SK-N-SH (cell line): Measurements from ENCODE around the gene ZNF385C.

Experiments
- CTCF ChIP-seq: fragments of 200-600 bp; sonication (generic); IDR thresholded peaks from 2 replicates; pipeline ENCODE4 v1.6.1; 2017; ENCODE audit warnings: antibody characterized with exemption, mild to moderate bottlenecking, moderate library complexity
- EP300 ChIP-seq, 2 experiments: IDR thresholded peaks; 2 replicates each; pipeline versions ENCODE4 v1.4.0 to v1.6.1; 2012; ENCODE audit warnings: borderline replicate concordance in 1 of 2, low read depth in 1 of 2, low read length in 1 of 2
- EZH2phosphoT487 ChIP-seq: fragments of 200-600 bp; sonication (generic); IDR thresholded peaks from 2 replicates; pipeline ENCODE4 v1.6.1; 2017; ENCODE audit warnings: low read depth, mixed run types, mild to moderate bottlenecking, antibody characterized with exemption, moderate library complexity, borderline replicate concordance
- GABPA ChIP-seq: IDR thresholded peaks from 2 replicates; pipeline ENCODE4 v1.4.0; 2012; ENCODE audit warnings: low read depth, mild to moderate bottlenecking
- IRF3 ChIP-seq: fragments of 150-350 bp; IDR thresholded peaks from 2 replicates; pipeline ENCODE4 v1.6.1; 2016; ENCODE audit warnings: mild to moderate bottlenecking, low read depth, low read length
- MAX ChIP-seq: IDR thresholded peaks from 2 replicates; pipeline ENCODE4 v1.4.0; 2012; ENCODE audit warnings: low read depth
- RAD21 ChIP-seq: IDR thresholded peaks from 2 replicates; pipeline ENCODE4 v1.6.1; 2012; ENCODE audit warnings: mild to moderate bottlenecking, low read length
- SIN3A ChIP-seq: IDR thresholded peaks from 2 replicates; pipeline ENCODE4 v1.6.1; 2012; ENCODE audit warnings: low read depth, mild to moderate bottlenecking, low read length, moderate library complexity, borderline replicate concordance
- TCF12 ChIP-seq: IDR thresholded peaks from 2 replicates; pipeline ENCODE4 v1.4.0; 2012
- TEAD4 ChIP-seq: IDR thresholded peaks from 2 replicates; pipeline ENCODE4 v1.4.0; 2012; ENCODE audit warnings: mild to moderate bottlenecking, borderline replicate concordance; ENCODE audit not compliant: insufficient read depth
- USF2 ChIP-seq: fragments of 150-350 bp; IDR thresholded peaks from 2 replicates; pipeline ENCODE4 v1.6.1; 2017; ENCODE audit warnings: antibody characterized with exemption, low read length, low read depth, borderline replicate concordance

- TF ChIP-seq TCF12 (no peak), CTCF (no peak), EZH2phosphoT487 (no peak), RAD21 (no peak), GABPA (no peak), TEAD4 (no peak), EP300 (IDR thresholded peaks at IDR 0.05; ENCODE audit: borderline replicate concordance in 1 of 2, low read depth in 1 of 2, low read length in 1 of 2) (no peak), USF2 (no peak), IRF3 (no peak), SIN3A (no peak), MAX (no peak)
Observed at GRCh38 chr17:42138749-42139492, 40.6 kb upstream of the ZNF385C start.
